Loucy (cell line): ENCODE measurements around the gene SAMSN1.
A peak's percentile ranks its signal among the peaks of the same experiment; 100 is the strongest.

Source experiments
- H2AFZ ChIP-seq: fragments of 200-600 bp; sonication (generic); 2 replicates; pipeline ENCODE4 v1.6.0; 2016; ENCODE audit warnings: antibody characterized with exemption, mild to moderate bottlenecking, low read length, moderate library complexity
- H3F3A ChIP-seq: fragments of 200-600 bp; 2 replicates; pipeline ENCODE4 v1.6.0; 2016; ENCODE audit warnings: antibody characterized with exemption, low read depth, mild to moderate bottlenecking
- H3K27me3 ChIP-seq: fragments of 200-600 bp; sonication (generic); 2 replicates; pipeline ENCODE4 v1.6.1; 2014; ENCODE audit warnings: low read length, mild to moderate bottlenecking; ENCODE audit not compliant: insufficient read depth, poor library complexity, severe bottlenecking
- H3K36me3 ChIP-seq: fragments of 200-600 bp; sonication (generic); 2 replicates; pipeline ENCODE4 v1.6.1; 2016; ENCODE audit warnings: low read length; ENCODE audit not compliant: insufficient read depth
- H3K4me1 ChIP-seq: fragments of 200-600 bp; sonication (generic); 2 replicates; pipeline ENCODE4 v1.5.1; 2014; ENCODE audit warnings: low read length, mild to moderate bottlenecking; ENCODE audit not compliant: insufficient read depth, poor library complexity, severe bottlenecking
- H3K4me2 ChIP-seq: fragments of 200-600 bp; sonication (generic); 2 replicates; pipeline ENCODE4 v1.6.0; 2014; ENCODE audit warnings: antibody characterized with exemption, low read length, low read depth, mild to moderate bottlenecking; ENCODE audit not compliant: poor library complexity, severe bottlenecking
- H3K4me3 ChIP-seq: fragments of 200-600 bp; sonication (generic); 2 replicates; pipeline ENCODE4 v1.5.1; 2014; ENCODE audit warnings: low read length, mild to moderate bottlenecking, mixed read lengths; ENCODE audit not compliant: poor library complexity, severe bottlenecking
- H3K79me2 ChIP-seq: fragments of 200-600 bp; sonication (generic); 2 replicates; pipeline ENCODE4 v1.6.1; 2014; ENCODE audit warnings: low read length; ENCODE audit not compliant: insufficient read depth
- H3K9ac ChIP-seq: fragments of 200-600 bp; sonication (generic); 2 replicates; pipeline ENCODE4 v1.6.0; 2014; ENCODE audit warnings: mild to moderate bottlenecking, low read depth, low read length, moderate library complexity; ENCODE audit not compliant: poor library complexity, severe bottlenecking
- H3K9me2 ChIP-seq: fragments of 200-600 bp; sonication (generic); replicated peaks from 2 replicates; pipeline ENCODE4 v1.6.1; 2016; ENCODE audit warnings: low read depth, low read length, mixed read lengths
- H3K9me3 ChIP-seq: fragments of 200-600 bp; sonication (generic); 2 replicates; pipeline ENCODE4 v1.6.1; 2014; ENCODE audit warnings: mild to moderate bottlenecking, antibody characterized with exemption, low read length, low read depth; ENCODE audit not compliant: insufficient read depth
- H4K20me1 ChIP-seq: fragments of 200-600 bp; sonication (generic); 2 replicates; pipeline ENCODE4 v1.6.0; 2014; ENCODE audit warnings: antibody characterized with exemption, low read length, mild to moderate bottlenecking; ENCODE audit not compliant: insufficient read depth, poor library complexity, severe bottlenecking
- EZH2phosphoT487 ChIP-seq: fragments of 200-600 bp; IDR thresholded peaks from 2 replicates; pipeline ENCODE4 v1.6.1; 2018; ENCODE audit warnings: antibody characterized with exemption, mild to moderate bottlenecking, moderate library complexity, borderline replicate concordance
- TF ChIP-seq, protein P1 (sequence below): fragments of 200-600 bp; sonication (generic); conservative IDR thresholded peaks from 2 replicates; pipeline ENCODE4 v1.5.1; 2014; ENCODE audit warnings: mild to moderate bottlenecking, antibody characterized with exemption, low read length

The SAMSN1 gene

GRCh38 chr21:14560555-14560954 lies 14.4 kb upstream of the SAMSN1 start:
- TF ChIP-seq, protein P1, sequence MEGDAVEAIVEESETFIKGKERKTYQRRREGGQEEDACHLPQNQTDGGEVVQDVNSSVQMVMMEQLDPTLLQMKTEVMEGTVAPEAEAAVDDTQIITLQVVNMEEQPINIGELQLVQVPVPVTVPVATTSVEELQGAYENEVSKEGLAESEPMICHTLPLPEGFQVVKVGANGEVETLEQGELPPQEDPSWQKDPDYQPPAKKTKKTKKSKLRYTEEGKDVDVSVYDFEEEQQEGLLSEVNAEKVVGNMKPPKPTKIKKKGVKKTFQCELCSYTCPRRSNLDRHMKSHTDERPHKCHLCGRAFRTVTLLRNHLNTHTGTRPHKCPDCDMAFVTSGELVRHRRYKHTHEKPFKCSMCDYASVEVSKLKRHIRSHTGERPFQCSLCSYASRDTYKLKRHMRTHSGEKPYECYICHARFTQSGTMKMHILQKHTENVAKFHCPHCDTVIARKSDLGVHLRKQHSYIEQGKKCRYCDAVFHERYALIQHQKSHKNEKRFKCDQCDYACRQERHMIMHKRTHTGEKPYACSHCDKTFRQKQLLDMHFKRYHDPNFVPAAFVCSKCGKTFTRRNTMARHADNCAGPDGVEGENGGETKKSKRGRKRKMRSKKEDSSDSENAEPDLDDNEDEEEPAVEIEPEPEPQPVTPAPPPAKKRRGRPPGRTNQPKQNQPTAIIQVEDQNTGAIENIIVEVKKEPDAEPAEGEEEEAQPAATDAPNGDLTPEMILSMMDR: no peak
- no peak for TF ChIP-seq EZH2phosphoT487
- H3K4me3 ChIP-seq: no peak overlapping the region
- H3K79me2 ChIP-seq: no peaks in the 10 kb centered on the region

DNA sequence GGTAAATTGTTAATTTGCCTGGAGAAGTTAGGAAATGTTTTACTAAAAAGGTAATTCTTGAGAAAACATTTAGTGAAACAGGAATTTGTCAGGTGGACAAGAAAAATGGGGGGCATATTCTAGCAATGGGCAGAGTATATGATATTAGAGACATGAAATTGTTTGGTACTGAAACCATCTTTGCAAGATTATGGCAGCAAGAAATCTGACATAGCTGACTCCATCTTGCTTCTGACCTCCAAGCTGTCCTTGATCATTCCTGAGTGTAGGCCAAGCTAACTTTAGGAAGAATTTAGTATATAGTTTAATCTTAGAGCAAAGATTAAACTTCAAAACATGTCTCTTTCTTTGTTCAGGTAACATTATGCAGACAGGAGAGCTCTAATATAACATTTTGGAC lies 14.0 kb upstream of the SAMSN1 start:
- no peaks in the 10 kb centered on the region for H3F3A ChIP-seq
- 0 out of 2 replicates have a peak overlapping the region, but pooled peaks have one; percentile 35 for H2AFZ ChIP-seq
- peaks cover 9% of the 10 kb centered on the region; the same call in 1 of the 2 replicates for H3K9me3 ChIP-seq
- no peaks in the 10 kb centered on the region; the same call in 1 of the 2 replicates for H3K36me3 ChIP-seq
- no peak overlapping the region for H3K4me2 ChIP-seq
- no peaks in the 10 kb centered on the region for H3K27me3 ChIP-seq
- TF ChIP-seq EZH2phosphoT487: no peak
- TF ChIP-seq, protein P1: no peak
- no peaks in the 10 kb centered on the region for H3K9me2 ChIP-seq
- H3K9ac ChIP-seq: no peak overlapping the region
- no peaks in the 10 kb centered on the region for H4K20me1 ChIP-seq
- no peaks in the 10 kb centered on the region for H3K79me2 ChIP-seq
- no peak overlapping the region for H3K4me3 ChIP-seq
- H3K4me1 ChIP-seq: peaks cover 12% of the 10 kb centered on the region

More at GRCh38 chr21:14560555-14560954, 14.4 kb upstream of the SAMSN1 start:
- Histone ChIP-seq H3K9me3 (peaks cover 9% of the 10 kb centered on the region; the same call in 1 of the 2 replicates), H2AFZ (0 out of 2 replicates have a peak overlapping the region, but pooled peaks have one; percentile 35), H3K36me3 (no peaks in the 10 kb centered on the region; the same call in 1 of the 2 replicates), H3K9ac (no peak overlapping the region), H3K27me3 (no peaks in the 10 kb centered on the region), H3K9me2 (no peaks in the 10 kb centered on the region), H3K4me1 (peaks cover 8% of the 10 kb centered on the region), H3F3A (no peaks in the 10 kb centered on the region), H4K20me1 (no peaks in the 10 kb centered on the region), H3K4me2 (no peak overlapping the region)

DNA sequence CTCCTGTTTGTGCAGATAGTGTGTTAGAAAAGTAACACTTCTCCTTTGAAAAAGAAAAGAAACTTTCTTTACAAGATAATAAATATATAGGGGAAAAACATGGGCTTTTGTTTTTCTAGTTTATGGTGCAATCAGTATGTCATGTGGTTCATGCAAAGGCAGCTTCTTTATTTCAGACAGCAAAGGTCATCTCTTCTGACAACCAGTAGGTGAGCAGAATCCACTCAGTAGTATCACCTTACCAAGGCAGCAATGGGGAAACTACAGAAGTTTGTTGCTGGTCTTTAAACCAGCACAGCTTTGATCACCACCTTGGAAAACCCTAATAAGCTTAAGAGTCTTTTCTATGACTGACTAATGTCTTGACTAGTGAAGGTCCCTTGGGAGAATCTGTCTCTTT lies 13.0 kb upstream of the SAMSN1 start:
- H3K9me3 ChIP-seq: peaks cover 9% of the 10 kb centered on the region; the same call in 1 of the 2 replicates
- H4K20me1 ChIP-seq: no peaks in the 10 kb centered on the region
- TF ChIP-seq, protein P1: no peak
- TF ChIP-seq EZH2phosphoT487: no peak
- H3F3A ChIP-seq: no peaks in the 10 kb centered on the region
- H3K79me2 ChIP-seq: no peaks in the 10 kb centered on the region
- peaks cover 18% of the 10 kb centered on the region for H3K4me1 ChIP-seq
- no peaks in the 10 kb centered on the region; the same call in 1 of the 2 replicates for H3K36me3 ChIP-seq
- H3K9ac ChIP-seq: no peak overlapping the region
- H3K27me3 ChIP-seq: no peaks in the 10 kb centered on the region
- H3K4me3 ChIP-seq: no peak overlapping the region
- no peak overlapping the region for H3K4me2 ChIP-seq
- no peaks in the 10 kb centered on the region for H3K9me2 ChIP-seq
- no peak overlapping the region for H2AFZ ChIP-seq
